ENCODE measurements around the gene SPTLC2. TPM values are rescaled to one million over a fixed set of nuclear protein-coding genes. Genes with fewer than 3 reads are reported as not detected.

Gene SPTLC2
- total and polyA plus RNA-seq, 2 of the 8 experiments (the other 6 are each of a cell fraction or from before 2014, with no cell fraction given), result 8.9 to 35.1 TPM

GRCh38 chr14:77645520-77646230 lies 29.2 kb upstream of the SPTLC2 start:
- POLR2A ChIA-PET (ENCODE audit: partially characterized antibody), result interaction anchor here (0.6 kb wide), 1 partner anchor 9 kb away, joined by 3 read pairs; no protein-coding TSS in a partner anchor
- Histone ChIP-seq H4K20me1 (replicated peaks in 1 of 2; ENCODE audit: control insufficient read depth in 1 of 2, insufficient read depth in 2 of 2, low read length in 2 of 2) (no peaks in the 10 kb centered on the region), H3K4me2 (ENCODE audit: insufficient read depth in 1 of 2, low read depth in 2 of 2, low read length in 2 of 2) (no peak overlapping the region), H3K23ac (ENCODE audit: insufficient read length) (no peak overlapping the region), H4K5ac (ENCODE audit: insufficient read length, low read depth, low read length) (no peak overlapping the region), H3K9ac (replicated peaks in 1 of 4; ENCODE audit: extremely low read depth in 1 of 4, low read depth in 3 of 4, low read length in 3 of 4) (no peak overlapping the region), H3K23me2 (ENCODE audit: low read depth, low read length) (no peaks in the 10 kb centered on the region), H3K79me1 (ENCODE audit: low read depth, low read length) (no peaks in the 10 kb centered on the region), H4K91ac (replicated peaks; ENCODE audit: insufficient read length, low read length) (no peak overlapping the region), H2BK20ac (ENCODE audit: low read length) (no peak overlapping the region), H3K27ac (ENCODE audit: low read depth, low read length) (no peak overlapping the region), H3K14ac (ENCODE audit: insufficient read length) (no peak overlapping the region), H3K56ac (replicated peaks; ENCODE audit: insufficient read length, low read depth, low read length) (no peak overlapping the region), H2BK15ac (ENCODE audit: low read length) (no peak overlapping the region), H3K79me2 (ENCODE audit: control insufficient read depth in 1 of 2, insufficient read depth in 2 of 2, low read length in 2 of 2) (no peaks in the 10 kb centered on the region), H2BK5ac (ENCODE audit: low read depth, low read length) (no peak overlapping the region), H4K8ac (ENCODE audit: extremely low read depth, insufficient read depth, low read length) (no peak overlapping the region), H3K4me1 (replicated peaks in 1 of 4; ENCODE audit: control insufficient read depth in 3 of 4, insufficient read depth in 4 of 4, low read length in 3 of 4) (no peaks in the 10 kb centered on the region), H2BK120ac (replicated peaks; ENCODE audit: low read depth, low read length) (no peak overlapping the region), H2AFZ (ENCODE audit: low read length) (no peak overlapping the region), H3K36me3 (ENCODE audit: control insufficient read depth in 2 of 4, insufficient read depth in 4 of 4, low read length in 3 of 4) (no peaks in the 10 kb centered on the region), H3K18ac (ENCODE audit: extremely low read depth, low read length) (no peak overlapping the region), H3K9me3 (ENCODE audit: insufficient read depth in 2 of 2, low read depth in 1 of 2, low read length in 1 of 2) (peaks cover 0 to 3% of the 10 kb centered on the region in 2 experiments; a peak in 1 of 4 replicates), H3K27me3 (replicated peaks in 1 of 4; ENCODE audit: control insufficient read depth in 3 of 4, extremely low read depth in 1 of 4, insufficient read depth in 3 of 4, low read length in 3 of 4) (no peaks in the 10 kb centered on the region), H2BK12ac (ENCODE audit: low read depth, low read length) (no peak overlapping the region), H2AK5ac (ENCODE audit: low read depth, low read length) (no peak overlapping the region), H3K4me3 (ENCODE audit: extremely low read depth in 1 of 4, insufficient read depth in 2 of 4, low read depth in 3 of 4, low read length in 4 of 4) (no peak overlapping the region), H3K4ac (replicated peaks; ENCODE audit: insufficient read length, low read depth, low read length) (no peak overlapping the region)
- no peak for DNase-seq (ENCODE audit: low read depth in 1 of 2, low spot score in 2 of 2)
- FAIRE-seq, result no peak
- CTCF ChIA-PET (ENCODE audit: partially characterized antibody), result interaction anchor here (0.6 to 3.0 kb wide), 5 partner anchors 7 to 75 kb away, joined by 3 to 12 read pairs (median 4); no protein-coding TSS in a partner anchor
- 95% methylated on average over 15 of the region's 15 CpGs; no CpG with 5 or more reads in 1 of the 2 experiments for WGBS, 2 experiments (ENCODE audit: extremely low coverage in 1 of 2, insufficient coverage in 1 of 2, insufficient read length in 1 of 2, insufficient replicate concordance in 2 of 2, low coverage in 1 of 2, low lambda C conversion rate in 2 of 2, missing lambda C conversion rate in 1 of 2)
- TF ChIP-seq EZH2 (IDR thresholded peaks at IDR 0.05; ENCODE audit: low read depth, low read length, severe bottlenecking), result no peak
- no peak for TF ChIP-seq ASH2L (IDR thresholded peaks at IDR 0.05; ENCODE audit: low read length)
- no peak for TF ChIP-seq BRCA1 (IDR thresholded peaks at IDR 0.05; ENCODE audit: low read depth, low read length)
- TF ChIP-seq RNF2 (IDR thresholded peaks at IDR 0.05; ENCODE audit: borderline replicate concordance, low read depth, low read length, missing control alignments, poor library complexity, severe bottlenecking), result no peak
- TF ChIP-seq JUN (IDR thresholded peaks at IDR 0.05; ENCODE audit: low read depth, low read length), result no peak
- TF ChIP-seq CTCF (IDR thresholded peaks at IDR 0.05; ENCODE audit: control extremely low read depth in 1 of 3, insufficient read depth in 1 of 3, low read depth in 1 of 3, low read length in 3 of 3), result no peak
- TF ChIP-seq NRF1 (IDR thresholded peaks at IDR 0.05; ENCODE audit: low read depth, low read length), result no peak
- no peak for TF ChIP-seq CEBPB (IDR thresholded peaks at IDR 0.05; ENCODE audit: low read depth, low read length)
- TF ChIP-seq GTF2F1 (IDR thresholded peaks at IDR 0.05; ENCODE audit: borderline replicate concordance, low read depth, low read length), result no peak
- no peak for TF ChIP-seq EP300 (IDR thresholded peaks at IDR 0.05; ENCODE audit: borderline replicate concordance in 1 of 2, low read depth in 2 of 2, low read length in 2 of 2)
